Muscle of back (tissue), 13 donors: ENCODE data around the gene SCGB1D1. TPM values are rescaled to one million over a fixed set of nuclear protein-coding genes. Genes with fewer than 3 reads are reported as not detected.

Experiments
- DNase-seq, 3 donors: peaks; one replicate each; pipeline versions ENCODE4 v3.0.0 to v3.0.0-alpha.2; 2013
- long read RNA-seq, 9 donors: transcript quantifications; one replicate each; lab custom pipeline, GENCODE V29; 2026
- polyA plus RNA-seq, 10 donors: library from polyadenylated mRNA; unstranded; fragments of 120-200 nt; gene quantifications; one replicate each; pipeline ENCODE4 v1.2.1, GENCODE V29; 2013; ENCODE audit not compliant: insufficient read length in 10 of 10

Gene SCGB1D1, protein sequence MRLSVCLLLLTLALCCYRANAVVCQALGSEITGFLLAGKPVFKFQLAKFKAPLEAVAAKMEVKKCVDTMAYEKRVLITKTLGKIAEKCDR
- not detected for polyA plus RNA-seq
- long read RNA-seq, donor 1 = 0 reads
- long read RNA-seq, donor 2 = 0 reads
- long read RNA-seq, donor 3 = 0 reads
- long read RNA-seq, donor 4 = 0 reads
- long read RNA-seq, donor 5 = 0 reads
- long read RNA-seq, donor 6 = 0 reads
- long read RNA-seq, donor 7 = 0 reads
- long read RNA-seq, donor 8 = 0 reads
- long read RNA-seq, donor 9 = 0 reads

DNA sequence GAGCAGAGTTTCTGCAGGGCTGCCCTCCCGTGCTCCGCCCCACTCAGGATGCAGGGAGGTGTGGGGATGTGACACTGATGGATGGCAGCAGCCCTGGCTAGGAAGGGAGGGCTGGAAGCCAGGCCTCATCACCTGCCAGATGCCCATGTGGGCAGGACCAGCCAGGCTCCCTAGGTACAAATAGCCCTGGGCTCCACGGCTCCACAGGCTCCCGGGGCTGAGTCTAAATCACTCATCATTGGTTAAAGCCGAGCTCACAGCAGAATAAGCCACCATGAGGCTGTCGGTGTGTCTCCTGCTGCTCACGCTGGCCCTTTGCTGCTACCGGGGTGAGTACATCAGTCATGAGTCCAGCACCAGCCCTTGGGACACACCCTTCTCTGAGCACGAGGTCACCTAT, at the start of gene SCGB1D1:
SCGB1D1 (plus strand) TSS at position 206 of the 400 bp plus-strand sequence; CDS start at position 275, 69 bp downstream.
- DNase-seq = no peak

DNA sequence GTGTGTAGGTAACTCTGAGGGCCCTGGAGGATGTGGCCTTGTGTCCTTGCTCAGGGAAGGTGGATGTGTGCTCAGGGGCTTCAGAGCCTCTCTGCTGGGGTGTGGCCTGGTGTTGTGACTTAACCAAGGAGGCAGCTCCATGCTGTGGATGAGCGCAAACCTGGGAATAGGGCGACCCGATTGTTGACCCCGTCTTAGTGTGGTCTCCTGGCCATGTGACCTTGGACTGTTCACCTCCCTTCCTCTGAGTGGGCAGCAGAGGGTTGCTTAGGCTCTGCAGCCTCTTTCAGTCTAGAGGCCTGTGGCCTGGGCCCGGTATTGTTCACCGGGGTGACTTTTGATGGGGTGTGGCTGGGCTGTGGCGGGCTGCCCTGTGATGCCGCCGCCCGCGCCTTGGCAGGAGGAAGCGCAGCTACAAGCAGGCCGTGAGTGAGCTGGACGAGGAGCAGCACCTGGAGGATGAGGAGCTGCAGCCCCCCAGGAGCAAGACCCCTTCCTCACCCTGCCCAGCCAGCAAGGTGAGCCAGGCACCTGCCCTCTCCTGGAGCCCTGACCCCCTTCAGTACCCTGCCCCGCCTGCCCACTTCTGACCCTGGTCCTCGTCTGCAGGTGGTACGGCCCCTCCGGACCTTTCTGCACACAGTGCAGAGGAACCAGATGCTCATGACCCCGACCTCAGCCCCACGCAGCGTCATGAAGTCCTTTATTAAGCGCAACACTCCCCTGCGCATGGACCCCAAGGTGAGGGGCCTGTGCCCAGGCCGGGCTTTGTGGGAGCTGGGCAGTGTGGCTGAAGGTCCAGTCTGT, 49.5 kb upstream of the SCGB1D1 start:
- no peak for DNase-seq

DNA sequence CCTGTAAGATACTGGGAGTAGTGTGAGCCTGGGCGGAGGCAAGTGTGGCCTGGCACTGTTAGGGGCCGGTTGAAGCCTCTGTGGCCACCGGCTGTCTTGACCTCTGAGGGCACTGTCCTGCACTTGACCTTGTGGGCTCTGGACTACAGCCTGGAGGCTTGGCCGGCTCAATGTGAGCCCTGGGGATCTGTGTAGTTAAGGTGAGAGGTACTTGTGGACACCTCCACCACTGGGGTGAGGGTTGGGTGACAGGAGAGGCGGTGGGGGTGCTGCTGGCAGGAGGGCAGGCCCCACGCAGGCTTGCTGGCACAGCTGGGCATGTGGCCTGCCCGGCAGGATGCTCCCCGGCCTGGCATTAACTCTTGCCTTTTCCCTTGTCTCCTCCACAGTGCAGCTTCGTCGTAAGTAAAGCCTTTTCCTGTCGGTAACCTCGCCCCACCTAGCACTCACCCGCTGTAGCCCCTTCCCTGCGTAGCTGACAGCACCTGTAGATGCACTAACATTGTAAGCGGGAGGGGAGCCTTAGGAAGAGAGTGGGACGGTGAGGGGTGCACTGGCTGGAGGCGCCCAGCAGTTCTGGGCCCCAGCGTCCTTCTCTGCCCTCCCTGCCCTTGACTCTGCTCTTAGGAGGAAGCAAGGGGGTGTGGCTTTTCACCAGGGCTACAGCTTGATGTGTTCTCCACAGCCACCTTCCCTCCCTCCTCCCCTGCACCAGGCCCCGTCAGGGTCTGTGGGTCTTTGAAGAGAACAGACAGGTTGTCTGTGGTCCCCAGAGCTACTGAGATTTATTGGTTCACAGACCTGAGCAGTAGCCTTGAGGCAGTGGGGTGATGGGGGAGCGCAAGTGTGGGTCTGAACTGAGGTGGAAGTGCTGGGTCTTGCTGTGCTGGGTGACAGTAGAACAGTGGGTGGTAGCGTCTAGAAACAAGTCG, 48.6 kb upstream of the SCGB1D1 start:
- DNase-seq = no peak

DNA sequence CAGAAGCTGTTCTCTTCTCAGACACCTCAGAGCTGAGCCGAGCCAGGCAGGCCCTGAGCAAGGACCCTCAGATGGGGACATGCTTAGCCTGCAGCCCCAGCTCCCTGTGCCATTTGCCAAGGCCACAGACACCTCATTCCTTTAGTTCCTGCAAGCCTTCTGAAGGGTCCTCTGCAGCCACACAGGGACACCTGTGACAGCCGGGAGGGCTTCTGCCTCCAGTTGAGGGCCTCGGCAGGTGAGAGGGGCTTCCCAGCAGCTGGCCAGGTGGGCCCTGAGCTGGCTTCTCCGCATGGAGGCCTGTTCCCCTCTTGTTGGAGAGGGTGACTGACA, 48.0 kb upstream of the SCGB1D1 start:
- DNase-seq = no peak

DNA sequence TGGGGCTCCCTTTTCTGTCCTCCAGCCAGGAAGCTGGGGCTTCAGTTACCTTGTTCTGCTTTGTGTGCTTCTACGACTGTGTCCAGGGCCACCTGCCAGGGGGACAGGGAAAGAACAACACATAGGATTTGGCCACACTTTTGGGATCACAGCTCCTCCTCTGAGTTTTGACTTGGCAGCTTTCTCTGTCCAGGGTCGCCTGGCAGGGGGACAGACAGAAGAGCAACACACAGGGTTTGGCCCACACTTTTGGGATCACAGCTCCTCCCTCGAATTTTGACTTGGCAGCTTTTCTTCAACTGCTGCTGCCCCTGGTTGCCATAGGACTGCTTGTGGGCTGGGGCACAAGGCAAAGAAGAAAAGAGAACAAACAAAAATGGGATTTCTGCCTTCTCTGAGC, 47.1 kb upstream of the SCGB1D1 start:
- peak in 1 of 3 donors; percentile 50 for DNase-seq

DNA sequence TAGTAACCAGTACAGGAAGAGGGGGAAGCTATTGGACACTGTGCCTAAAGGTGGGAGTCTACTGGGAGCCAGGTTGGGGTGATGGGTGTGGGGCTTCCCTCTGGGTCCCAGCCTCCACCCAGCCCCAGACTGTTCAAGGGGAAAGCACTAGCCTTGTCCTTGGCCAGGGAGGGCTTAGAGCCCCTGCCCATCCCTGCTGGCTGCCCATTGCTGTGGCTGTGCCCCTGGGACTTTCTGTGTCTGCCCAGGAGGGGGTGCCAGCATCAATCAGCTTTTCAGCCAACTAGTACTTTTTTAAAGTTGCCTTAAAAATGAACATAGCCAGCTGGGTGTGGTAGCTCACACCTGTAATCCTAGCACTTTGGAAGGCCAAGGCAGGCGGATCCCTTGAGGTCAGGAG, 46.3 kb upstream of the SCGB1D1 start:
- DNase-seq = no peak

DNA sequence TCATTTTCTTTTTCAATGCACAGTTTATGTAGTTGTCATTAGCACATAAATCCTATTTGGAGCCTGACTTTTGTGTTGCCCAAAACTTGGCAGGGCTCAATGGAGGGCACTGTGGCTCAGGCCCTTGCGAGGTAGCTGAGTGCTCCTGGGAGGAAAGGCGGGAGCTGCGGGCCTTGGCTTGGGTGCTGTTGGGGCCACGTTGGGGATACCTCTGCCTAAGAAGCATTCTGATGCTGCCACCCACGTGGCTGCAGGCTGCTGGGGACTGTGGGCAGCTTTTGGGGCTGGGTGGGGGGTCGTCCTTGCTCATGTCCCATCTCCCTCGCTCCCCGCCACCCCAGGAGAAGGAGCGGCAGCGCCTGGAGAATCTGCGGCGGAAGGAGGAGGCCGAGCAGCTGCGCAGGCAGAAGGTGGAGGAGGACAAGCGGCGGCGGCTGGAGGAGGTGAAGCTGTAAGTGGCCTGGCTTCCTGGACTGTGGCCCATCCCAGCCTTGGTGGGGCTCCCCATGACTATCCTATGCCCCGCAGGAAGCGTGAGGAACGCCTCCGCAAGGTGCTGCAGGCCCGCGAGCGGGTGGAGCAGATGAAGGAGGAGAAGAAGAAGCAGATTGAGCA, 45.3 kb upstream of the SCGB1D1 start:
- DNase-seq = no peak

DNA sequence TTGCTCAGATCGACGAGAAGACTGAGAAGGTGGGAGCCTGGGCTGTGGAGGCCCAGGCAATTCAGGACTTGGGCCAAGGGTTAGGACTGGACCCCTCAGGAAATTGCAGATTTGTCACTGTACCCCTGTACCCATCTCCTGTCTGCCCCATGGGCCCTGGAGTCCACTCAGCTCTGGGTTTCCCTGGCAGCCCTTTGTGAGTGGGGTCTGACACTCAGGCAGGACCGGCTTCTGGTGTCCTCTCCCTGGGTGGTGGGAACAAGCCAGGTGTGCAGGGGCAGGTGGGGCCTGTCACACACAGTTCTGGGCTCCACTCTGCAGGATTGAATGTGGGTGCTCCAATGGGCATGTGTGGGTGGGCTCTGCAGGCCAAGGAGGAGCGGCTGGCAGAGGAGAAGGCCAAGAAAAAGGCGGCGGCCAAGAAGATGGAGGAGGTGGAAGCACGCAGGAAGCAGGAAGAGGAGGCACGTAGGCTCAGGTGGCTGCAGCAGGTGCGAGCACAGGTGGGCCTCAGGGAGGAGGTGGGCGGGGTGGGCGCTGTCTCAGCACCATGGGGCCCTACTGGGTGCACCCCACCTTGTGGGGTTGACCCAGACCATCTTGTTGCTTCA, 44.6 kb upstream of the SCGB1D1 start:
- no peak for DNase-seq

DNA sequence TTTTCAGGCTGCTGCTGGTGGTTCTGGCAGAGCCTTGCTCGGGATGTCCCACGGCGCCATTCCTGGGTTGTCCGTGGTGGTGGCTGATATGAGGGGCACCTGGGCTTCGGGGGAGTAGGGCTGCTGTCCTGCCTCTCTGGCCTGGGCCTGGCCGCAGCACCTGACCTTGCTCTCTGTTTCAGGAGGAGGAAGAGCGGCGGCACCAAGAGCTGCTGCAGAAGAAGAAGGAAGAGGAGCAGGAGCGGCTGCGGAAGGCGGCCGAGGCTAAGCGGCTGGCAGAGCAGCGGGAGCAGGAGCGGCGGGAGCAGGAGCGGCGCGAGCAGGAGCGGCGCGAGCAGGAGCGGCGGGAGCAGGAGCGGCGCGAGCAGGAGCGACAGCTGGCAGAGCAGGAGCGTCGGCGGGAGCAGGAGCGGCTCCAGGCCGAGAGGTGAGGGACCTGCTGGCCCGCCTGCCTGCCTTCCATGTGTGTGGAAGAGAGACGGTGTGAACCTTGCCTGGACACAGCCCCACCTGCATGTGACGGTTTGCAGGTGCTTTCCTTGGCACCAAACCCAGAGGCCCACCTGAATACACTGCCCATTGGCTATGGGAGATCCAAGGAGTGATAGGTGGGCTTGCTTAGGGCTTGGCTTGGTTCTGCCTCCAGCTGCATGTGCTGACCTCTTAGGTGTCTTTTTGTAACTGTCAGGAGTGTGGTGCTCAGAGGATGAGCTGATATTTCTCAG, 43.4 kb upstream of the SCGB1D1 start:
- no peak for DNase-seq

DNA sequence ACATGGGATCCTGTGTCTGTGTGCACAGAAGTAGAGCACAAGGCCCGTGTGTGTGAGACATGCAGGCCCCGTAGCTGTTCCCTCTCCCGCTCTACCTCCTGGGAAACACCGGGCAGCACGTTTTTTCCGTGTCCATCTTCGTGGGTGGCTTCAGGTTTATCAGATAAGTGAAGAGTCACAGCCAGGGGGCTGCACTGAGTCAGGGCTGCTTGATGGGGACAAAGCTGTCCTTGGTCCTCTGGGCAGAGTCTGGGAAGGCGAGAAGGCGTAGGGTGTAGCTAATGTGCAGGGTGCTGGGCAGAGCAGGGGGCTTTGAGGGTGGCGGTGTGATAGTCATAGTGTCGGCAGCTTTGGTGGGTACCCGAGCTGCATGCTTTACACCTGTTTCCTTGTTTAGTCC, 42.5 kb upstream of the SCGB1D1 start:
- DNase-seq = no peak

DNA sequence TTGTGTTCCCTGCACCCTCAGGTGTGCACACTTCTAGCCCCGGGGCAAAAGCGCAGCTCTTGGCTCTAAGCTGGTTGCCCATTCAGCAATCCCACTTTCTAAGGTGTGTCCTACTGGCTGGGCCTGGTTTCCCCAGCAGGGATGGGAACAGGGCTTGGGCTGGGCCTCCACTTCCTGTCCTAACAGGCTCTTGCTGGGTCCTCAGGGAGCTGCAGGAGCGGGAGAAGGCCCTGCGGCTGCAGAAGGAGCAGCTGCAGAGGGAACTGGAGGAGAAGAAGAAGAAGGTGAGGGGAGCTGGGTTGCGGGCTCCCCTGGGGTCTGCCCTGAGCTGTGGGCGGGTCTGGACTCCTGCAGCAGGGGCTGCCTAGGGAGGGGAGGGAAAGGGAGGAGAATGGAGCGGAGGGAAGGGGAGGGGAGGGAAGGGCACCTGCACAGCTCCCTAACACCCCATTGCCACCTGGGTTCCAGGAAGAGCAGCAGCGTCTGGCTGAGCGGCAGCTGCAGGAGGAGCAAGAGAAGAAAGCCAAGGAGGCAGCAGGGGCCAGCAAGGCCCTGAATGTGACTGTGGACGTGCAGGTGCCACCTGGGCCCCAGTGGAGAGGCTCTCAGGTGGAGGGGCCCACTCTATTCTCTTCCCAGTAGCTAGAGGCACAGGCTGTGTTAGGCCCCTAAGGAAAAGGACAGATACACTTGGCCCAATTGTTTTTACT, 41.6 kb upstream of the SCGB1D1 start:
- DNase-seq = no peak

DNA sequence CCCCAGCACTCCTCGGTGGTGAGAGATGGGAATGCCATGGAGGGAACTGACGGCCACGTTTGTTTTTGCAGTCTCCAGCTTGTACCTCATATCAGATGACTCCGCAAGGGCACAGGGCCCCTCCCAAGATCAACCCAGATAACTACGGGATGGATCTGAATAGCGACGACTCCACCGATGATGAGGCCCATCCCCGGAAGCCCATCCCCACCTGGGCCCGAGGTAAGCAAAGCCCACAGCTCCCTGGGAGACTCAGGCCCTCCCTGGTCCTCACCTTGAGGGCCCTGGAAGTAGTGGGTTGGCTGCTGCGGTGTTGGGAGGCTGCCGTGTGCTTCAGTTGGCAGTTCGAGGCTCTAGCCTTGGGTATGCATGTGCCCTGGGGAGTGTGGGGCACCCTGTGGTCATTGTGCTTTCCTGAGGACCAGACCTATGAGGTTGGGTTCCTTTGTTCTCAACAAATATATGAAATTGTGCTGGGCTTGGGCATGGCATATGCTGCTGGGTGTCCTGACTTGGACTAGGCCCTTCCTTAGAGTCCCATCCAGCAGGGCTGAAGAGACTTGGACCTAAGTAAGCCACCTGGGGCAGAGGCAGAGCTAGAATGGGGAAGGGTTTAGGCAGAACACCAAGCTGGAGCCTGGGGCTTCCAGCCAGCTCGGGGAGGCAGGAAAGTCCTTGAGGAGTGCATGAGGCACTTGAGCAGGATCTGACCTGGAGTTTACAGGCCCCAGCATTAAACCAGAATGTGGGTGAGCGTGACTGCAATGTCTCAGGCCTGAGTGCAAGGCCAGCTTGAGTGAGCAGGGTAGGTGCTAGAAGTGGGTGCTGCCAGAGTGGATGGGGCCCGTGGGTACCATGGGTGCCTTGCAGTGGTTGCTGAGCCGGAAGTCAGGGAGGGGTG, 39.8 kb upstream of the SCGB1D1 start:
- DNase-seq = no peak

DNA sequence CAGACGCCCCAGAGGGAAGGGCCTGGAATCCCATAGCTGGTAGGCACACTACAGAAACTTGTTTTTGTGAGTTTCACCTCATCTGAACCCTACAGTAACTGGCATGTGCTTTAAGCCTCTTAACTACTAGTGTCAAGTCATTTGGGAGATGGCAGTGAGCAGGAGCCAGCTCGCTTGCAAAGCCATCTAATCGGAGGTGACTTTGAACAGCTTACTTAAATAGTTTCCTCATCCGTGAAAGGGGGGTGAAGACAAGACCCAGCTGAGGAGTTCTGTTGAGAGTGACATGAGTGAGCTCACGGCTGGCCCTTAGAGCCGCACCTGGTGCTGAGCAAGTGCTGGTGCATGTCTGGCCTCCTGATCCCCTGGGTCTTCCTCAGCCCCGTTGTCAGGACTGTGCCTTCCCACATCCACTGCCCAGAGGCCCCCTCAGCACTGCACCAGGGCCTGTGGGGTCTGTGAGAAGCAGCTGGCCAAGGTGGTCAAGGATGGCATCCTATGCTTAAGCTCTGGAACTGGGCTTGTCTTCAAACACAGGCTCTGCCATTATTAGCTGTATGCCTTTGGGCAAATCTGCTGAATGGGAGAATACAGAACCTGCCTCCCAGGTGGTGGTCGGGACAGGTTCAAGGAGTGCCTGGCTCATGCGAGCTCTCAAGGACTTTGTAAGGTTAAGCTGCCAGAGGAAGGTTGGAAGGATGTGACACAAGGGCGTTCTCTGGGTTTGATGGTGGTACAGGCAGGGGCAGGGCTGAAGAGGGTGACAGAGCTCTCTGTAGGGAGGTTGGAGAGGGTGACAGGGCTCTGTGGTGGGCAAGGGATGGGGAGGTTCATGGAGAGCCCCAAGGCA, 38.9 kb upstream of the SCGB1D1 start:
- DNase-seq = no peak

DNA sequence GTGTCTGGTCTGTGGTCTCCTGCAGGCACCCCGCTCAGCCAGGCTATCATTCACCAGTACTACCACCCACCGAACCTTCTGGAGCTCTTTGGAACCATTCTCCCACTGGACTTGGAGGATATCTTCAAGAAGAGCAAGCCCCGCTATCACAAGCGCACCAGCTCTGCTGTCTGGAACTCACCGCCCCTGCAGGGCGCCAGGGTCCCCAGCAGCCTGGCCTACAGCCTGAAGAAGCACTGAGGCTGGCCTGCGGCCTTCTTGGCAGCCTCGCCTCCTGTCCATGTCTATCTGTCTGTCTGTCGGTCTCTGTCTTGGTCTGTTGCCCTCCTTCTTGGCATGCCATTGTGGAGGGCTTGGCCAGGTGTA, 38.3 kb upstream of the SCGB1D1 start:
- no peak for DNase-seq

DNA sequence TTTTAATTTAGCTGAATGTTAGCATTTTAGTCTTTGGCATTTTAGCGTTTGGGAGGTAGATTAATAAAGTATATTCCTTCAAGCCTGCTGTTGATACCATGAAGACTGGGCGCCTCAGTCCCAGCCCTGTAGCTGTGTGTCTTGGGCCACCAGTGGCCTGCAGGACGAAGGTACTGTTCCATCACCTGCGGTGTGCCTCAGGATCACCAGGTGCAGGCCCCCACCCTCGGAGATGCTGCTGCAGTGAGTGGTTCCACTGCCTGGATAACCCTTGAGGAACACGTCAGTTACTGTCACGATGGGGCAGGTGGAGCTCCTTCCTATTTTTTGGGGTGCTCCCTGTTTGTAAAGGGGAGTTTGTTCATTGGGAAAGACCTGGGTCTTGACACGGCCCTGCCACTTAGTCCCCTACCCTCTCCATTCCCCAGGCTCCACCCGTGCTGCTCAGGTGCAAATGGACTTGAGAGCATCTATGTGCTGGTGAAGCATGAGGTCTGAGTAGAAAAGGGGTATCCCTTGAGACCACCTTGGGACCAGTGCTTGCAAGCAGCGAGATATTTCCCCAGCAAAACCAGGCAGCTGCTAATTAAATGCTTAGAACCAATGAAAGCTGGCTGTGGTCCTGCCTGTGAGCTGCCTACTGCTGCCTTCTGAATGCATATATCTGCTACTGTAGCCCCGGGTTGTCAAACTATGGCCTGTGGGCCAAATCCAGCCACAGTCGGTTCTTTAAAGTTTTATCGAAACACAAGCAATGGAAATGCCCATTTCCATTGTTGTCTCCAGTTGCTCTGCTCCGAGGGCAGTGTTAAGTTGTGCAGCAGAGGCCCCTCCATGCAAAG, 37.5 kb upstream of the SCGB1D1 start:
- DNase-seq = no peak

DNA sequence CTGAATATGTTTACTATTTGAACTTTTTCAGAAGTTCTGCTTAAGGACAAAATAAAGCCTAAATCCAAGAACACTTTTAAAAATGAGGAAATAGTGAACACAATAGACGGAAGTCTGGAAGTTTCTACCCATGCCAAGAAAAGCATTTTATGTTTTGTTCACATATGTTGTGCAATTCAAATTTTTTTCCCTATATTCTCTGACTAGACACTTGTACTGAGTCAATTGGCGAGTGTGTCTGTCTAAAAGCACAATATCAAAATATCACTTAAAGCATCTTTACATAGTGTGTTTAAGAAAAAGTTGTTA, 37.0 kb upstream of the SCGB1D1 start:
- peak in 1 of 3 donors; percentile 11 for DNase-seq

DNA sequence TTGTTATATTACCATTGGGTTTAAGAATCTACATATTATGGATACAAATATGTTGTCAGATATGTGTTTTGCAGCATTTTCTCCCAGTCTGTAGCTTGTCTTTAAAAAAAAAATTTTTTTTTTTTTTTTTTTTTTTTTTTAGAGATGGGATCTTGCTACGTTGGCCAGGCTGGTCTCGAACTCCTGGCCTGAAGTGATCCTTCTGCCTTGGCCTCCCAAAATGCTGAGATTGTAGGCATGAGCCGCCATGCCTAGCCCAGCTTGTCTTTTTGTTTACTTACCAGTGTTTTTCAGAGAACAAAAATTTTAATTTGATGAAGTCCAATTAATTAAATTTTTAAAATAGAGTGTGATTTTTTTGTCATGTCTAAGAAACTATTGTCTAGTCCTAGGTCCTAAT, 36.4 kb upstream of the SCGB1D1 start:
- DNase-seq = no peak
